SK-N-SH treated with all-trans-retinoic acid at 6 μM for 48 hours (cell line): ENCODE measurements around the gene PELI3.

Experiments
- CREB5 ChIP-seq: fragments of 250-450 bp; sonication (Bioruptor Pico); IDR thresholded peaks from 2 replicates; pipeline ENCODE4 v1.5.1; 2020; ENCODE audit warnings: low read depth, mild to moderate bottlenecking, moderate library complexity
- CSRNP3 ChIP-seq: fragments of 250-450 bp; sonication (Bioruptor Pico); IDR thresholded peaks from 2 replicates; pipeline ENCODE4 v1.5.1; 2021; ENCODE audit warnings: mild to moderate bottlenecking, moderate library complexity
- ZFP30 ChIP-seq: fragments of 450-650 bp; formaldehyde crosslinking; IDR thresholded peaks from 2 replicates; pipeline ENCODE4 v1.5.0; 2022; ENCODE audit warnings: mild to moderate bottlenecking, moderate library complexity
- ZNF565 ChIP-seq: fragments of 450-650 bp; formaldehyde crosslinking; conservative IDR thresholded peaks from 2 replicates; pipeline ENCODE4 v1.5.0; 2020; ENCODE audit warnings: low read depth, mild to moderate bottlenecking, moderate library complexity

GRCh38 chr11:66419825-66420224 is 46.9 kb upstream of the PELI3 start:
- no peak for TF ChIP-seq CREB5 (CRISPR knock-in tag)
- no peak for TF ChIP-seq ZFP30
- no peak for TF ChIP-seq CSRNP3 (CRISPR knock-in tag)
- no peak for TF ChIP-seq ZNF565 (CRISPR knock-in tag)
